Left renal cortex interstitium (tissue), 4 donors: ENCODE results near the gene ARFRP1. TPM values are rescaled to one million over a fixed set of nuclear protein-coding genes. Genes with fewer than 3 reads are reported as not detected.
"Not testable (repeated sequence)": the region's sequence is repeated elsewhere in the genome, so short reads cannot be mapped to it uniquely, and the experiment has no call there.

Source experiments
- DNase-seq, 4 donors: peaks; one replicate each; pipeline ENCODE4 v3.0.0-alpha.2; 2013; ENCODE audit warnings: low read depth in 4 of 4, low spot score in 2 of 4, missing footprints in 1 of 4
- polyA plus RNA-seq, 4 donors: library from polyadenylated mRNA; unstranded; fragments of 120-200 nt; gene quantifications; one replicate each; pipeline ENCODE4 v1.2.1, GENCODE V29; 2013; ENCODE audit not compliant: insufficient read length in 4 of 4

ARFRP1 gene
- polyA plus RNA-seq, 4 donors = 33.5 to 40.8 (median 36.9) TPM

DNA sequence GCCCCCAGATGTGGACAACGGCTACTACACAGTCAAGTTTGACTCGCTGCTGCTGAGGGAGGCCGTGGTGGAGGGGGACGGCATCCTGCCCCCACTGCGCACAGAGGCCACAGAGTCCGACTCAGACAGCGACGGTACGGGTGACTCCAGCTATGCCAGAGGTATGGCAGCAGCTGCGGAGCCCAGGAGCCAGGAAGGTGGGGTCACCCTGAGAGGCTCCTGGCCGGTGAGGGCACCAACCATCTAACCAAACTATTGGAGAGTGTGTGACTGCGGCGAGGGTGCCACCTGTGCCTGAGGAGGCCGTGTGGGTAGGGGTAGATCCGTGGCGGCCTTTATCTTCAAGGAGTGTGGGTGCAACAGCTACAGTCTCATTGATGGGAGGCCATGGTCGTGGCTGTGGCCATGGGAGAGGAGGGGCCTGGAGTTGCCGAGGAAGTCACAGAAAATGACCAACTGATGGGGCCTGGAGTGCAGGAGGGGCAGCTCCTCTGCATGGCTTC lies 25.9 kb upstream of the ARFRP1 start:
- DNase-seq = no peak

DNA sequence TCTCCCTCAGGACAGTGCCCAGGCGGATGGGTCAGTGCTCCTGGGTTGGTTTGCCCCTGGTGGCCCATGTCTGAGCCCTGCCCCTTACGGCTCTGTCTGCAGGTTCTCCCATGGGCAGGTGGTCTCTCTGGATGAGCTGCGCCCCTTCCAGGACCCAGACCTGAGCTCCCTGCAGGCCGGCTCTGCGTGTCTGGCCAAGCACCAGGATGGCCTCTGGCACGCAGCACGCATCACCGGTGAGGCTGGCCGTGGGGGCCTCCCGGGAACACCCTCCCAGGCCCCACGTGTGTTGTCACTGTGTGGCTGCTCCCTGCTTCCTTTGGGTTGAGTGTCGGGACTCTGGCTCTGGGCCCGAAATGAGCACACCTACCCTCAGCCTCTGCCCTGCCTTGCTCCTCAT lies 25.3 kb upstream of the ARFRP1 start:
- DNase-seq = no peak

DNA sequence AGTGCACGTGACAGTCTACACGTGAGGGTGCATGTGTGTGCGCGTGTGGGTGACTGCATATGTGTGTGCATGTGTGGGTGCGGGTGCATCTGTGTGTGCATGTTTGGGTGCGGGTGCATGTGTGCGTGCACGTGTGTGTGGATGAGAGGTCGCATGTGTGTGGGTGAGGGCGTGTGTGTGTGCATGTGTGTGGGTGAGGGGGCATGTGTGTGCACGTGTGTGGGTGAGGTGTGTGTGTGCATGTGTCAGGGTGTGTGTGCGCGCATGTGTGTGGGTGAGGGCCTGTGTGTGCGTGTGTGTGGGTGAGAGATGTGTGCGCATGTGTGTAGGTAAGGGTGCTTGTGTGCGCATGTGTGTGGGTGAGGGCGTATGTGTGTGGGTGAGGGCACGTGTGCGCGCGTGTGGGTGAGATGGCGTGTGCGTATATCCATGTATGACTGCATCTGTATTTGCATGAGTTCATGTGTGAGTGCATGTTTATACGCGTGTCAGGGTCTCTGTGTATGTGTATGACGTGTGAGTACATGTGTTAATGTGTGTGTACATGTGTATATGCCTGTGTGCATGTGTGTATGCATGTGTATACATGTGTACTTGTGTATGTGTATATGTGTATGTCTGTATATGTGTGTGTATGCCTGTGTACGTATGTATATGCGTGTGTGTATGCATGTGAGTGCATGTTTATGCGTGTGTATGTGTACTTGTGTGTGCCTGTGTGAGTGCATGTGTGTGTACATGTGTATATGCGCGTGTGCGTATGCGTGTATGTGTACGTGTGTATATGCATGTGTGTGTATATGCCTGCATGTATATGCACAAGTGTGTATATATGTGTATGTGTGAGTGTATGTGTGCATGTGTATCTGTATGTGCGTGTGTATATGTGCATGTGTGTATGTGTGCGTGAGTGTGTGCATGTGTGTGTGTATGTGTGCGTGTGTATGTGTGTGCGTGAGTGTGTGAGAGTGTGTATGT lies 24.6 kb upstream of the ARFRP1 start:
- no peak for DNase-seq

DNA sequence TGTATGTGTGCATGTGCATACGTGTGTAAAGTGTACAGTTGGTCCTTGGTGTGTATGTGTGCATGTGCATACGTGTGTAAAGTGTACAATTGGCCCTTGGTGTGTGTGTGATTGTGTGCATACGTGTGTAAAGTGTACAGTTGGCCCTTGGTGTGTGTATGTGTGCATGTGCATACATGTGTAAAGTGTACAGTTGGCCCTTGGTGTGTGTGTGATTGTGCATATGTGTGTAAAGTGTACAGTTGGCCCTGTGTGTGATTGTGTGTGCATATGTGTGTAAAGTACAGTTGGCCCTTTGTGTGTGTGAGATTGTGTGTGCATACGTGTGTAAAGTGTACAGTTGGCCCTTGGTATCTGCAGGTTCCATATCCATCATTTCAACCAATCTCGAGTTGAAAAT lies 23.6 kb upstream of the ARFRP1 start:
- no peak for DNase-seq

DNA sequence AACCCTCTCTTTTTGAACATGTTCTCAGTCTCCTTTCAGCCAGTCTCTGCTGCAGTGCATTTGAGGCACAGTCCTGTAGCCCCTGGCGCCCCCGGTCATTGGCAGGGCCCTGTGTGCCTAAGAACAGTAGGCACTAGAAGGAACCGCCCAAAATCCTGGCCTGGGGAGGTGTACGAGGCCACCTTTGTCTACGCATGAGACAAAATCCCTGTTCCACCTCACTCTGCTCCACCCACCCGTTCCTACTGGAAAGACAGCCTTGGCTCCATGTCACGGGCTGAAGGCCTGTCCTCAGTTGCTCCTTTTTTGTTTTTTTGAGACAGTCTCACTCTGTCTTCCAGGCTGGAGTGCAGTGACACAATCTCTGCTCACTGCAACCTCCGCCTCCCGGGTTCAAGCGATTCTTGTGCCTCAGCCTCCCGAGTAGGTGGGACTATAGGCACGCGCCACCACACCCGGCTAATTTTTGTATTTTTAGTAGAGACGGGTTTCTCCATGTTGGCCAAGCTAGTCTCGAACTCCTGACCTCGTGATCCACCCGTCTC lies 22.5 kb upstream of the ARFRP1 start:
- DNase-seq = not testable (repeated sequence)

DNA sequence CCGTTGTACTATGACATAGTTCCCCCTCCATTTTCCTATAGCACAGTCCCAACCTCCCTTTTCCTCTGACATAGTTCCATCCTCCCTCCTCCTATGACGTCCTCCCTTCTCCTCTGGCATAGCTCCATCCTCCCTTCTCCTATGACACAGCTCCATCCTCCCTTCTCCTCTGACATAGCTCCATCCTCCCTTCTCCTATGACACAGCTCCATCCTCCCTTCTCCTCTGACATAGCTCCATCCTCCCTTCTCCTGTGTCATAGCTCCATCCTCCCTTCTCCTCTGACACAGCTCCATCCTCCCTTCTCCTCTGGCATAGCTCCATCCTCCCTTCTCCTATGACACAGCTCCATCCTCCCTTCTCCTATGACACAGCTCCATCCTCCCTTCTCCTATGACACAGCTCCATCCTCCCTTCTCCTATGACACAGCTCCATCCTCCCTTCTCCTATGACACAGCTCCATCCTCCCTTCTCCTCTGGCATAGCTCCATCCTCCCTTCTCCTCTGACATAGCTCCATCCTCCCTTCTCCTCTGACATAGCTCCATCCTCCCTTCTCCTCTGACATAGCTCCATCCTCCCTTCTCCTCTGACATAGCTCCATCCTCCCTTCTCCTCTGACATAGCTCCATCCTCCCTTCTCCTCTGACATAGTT lies 15.3 kb upstream of the ARFRP1 start:
- DNase-seq = not testable (repeated sequence)

DNA sequence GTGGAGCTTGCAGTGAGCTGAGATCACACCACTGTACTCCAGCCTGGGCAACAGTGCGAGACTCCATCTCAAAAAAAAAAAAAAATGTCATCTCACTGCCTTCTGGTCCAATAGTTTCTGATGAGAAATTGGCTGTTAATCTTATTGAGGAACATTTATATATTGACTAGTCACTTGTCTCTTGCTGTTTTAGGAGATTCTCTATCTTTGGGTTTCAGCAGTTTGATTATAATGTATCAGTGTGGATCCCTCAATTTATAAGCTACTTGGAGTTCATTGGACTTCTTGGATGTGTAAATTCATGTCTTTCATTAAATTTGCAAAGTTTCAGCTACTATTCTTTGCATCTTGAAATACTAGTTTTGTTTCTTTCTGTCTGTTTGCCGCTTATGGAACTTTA lies 11.2 kb upstream of the ARFRP1 start:
- no peak for DNase-seq

DNA sequence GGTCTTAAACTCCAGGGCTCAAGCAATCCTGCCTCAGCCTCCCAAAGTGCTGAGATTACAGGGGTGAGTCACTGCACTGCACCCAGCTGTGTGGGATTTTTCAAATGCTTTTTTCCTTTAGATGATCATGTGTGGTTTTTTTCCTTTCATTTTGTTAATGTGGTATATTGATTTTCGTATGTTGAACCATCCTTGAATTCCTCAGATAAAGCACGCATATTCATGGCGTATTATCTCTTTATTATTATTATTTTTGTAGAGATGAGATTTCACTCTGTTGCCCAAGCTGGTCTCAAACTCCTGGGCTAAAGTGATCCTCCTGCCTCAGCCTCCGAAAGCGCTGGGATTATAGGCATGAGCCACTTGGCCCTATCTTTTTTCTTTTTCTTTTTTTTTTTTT lies 7.1 kb upstream of the ARFRP1 start:
- DNase-seq = no peak

DNA sequence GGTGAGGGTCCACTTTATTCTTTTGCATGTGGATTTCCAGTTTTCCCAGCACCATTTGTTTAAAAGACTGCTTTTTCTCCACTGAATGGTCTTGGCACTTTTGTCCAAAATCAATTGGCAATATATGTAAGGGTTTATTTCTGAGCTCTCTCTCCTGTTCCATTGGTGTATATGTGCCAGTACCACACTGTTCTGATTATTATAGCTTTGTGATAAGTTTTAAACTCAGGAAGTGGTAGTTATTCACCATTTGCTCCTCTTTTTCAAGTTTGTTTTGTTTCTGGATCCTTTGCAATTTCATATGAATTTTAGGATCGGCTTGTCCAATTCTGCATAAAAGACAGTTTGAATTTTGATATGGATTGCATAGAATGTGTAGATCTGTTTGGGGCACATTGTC lies 4.4 kb upstream of the ARFRP1 start:
- DNase-seq = no peak

DNA sequence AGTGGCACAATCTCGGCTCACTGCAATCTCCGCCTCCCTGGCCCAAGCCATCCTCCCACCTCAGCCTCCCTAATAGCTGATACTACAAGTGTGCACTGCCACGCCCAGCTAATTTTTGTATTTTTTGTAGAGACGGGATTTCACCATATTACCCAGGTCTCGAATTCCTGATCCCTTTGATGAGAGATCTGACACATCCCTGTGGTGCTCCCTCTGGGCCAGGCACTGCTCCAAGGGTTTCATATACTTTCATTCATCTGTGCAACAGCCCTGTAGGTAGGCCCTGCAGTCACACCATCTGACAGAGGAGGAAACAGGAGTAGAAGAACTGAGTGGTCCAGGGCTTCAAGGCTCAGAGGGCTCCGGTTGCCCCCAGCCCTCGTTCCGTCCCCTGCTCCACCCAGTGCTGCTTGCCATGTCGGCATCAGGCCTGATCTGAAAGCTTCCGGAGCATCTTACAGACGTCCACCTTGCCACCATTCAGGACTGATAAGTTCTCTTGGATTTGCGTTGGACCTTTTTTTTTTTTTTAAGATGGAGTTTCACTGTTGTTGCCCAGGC lies 3.4 kb upstream of the ARFRP1 start:
- DNase-seq = no peak

DNA sequence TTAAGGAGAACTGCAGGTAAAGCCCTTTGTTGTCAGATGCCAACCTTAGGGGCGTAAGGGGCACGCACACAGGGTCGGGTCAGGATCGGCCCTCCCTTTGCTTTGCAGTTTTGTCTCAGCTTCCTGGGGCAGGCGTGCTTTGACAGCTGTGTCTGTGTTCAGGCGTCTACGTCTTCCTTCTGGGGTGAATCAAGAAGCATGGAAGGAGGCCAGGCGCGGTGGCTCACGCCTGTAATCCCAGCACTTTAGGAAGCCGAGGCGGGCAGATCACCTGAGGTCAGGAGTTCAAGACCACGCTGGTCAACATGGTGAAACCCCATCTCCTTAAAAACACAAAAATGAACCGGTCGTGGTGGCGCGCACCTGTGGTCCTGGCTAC lies 1.4 kb upstream of the ARFRP1 start:
- DNase-seq = no peak

DNA sequence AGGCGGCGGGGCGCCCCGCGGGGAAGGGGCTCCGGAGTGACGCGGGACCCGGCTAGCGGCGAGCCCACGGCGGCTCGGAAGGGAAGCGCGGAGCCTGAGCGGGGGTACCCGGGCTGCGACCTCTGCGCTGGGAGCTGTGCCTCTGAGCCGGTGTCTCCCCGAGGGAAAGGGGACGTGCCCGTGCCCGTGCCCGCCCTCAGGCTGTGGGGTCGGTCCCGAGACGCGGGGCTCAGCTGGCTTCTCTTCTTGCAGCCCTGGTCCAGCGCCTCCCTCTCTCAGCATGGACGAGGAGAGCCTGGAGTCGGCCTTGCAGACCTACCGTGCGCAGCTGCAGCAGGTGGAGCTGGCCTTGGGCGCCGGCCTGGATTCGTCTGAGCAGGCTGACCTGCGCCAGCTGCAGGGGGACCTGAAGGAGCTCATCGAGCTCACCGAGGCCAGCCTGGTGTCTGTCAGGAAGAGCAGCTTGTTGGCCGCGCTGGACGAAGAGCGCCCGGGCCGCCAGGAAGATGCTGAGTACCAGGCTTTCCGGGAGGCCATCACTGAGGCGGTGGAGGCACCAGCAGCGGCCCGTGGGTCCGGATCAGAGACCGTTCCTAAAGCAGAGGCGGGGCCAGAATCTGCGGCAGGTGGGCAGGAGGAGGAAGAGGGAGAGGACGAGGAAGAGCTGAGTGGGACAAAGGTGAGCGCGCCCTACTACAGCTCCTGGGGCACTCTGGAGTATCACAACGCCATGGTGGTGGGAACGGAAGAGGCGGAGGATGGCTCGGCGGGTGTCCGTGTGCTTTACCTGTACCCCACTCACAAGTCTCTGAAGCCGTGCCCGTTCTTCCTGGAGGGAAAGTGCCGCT lies 749 bp upstream of the ARFRP1 start:
- no peak for DNase-seq

DNA sequence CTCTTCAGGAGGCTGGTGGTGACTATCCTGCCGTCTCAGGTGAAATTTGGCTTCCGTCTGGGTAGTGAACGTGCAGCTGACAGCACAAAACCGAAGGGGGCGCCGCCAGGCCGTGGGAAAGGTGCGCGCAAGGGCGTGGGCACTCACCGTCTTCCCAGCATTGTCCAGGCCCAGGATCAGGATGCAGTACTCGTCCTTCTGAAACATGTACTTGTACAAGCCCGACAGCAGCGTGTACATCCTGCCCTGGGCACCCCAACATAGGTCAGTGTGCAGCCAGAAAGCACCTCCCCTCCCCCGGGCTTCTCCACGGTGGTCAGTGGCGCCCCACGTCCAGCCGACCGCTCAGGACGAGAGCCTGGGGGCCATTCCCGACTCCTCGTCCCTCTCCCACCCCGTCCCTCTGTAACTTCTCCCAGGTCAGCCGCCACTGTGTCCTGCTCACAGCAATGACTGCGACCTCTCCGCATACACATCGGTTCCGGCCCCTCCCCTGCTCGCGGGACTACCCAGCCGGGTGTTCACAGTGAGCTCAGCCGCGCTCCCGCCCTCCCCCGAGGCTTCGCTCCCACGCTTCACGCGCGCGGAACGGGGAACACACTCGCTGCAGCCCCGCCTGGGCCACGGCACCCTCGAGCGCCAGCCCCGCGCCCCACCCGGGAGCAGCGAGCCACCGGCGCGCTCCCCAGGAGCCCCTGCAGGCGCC lies 771 bp downstream of the ARFRP1 start:
- no peak for DNase-seq

DNA sequence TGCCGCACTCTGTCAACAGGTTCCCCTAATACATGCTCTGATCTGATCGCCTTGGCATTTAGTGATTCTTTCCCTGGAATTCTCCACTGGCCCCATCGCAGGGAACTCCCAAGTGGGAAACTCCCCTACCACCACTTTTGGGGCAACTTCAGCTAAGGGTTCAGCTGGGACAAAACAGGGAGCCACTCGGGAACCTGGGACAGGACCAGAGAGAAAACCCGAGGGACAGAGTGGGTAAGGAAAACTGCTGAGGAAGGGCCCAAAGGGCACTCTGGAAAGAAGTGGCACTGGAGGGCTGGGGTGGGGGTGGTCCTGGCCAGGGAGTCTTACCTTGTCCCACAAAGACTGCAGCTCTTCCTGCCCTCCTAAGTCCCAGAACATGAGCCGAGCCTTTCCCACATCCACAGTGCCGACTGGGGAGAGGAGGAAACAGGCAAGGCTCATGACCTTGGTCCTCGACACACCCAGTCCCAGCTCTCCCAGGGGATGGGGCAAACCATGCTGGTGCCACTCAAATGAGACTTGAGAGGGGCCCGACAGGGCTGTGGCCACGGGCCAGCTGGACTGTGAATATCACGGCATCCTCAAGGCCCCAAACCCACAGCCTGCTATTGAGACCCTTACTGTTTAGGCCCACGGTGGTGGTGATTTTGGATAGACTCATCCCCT lies 1.6 kb downstream of the ARFRP1 start:
- DNase-seq = no peak

DNA sequence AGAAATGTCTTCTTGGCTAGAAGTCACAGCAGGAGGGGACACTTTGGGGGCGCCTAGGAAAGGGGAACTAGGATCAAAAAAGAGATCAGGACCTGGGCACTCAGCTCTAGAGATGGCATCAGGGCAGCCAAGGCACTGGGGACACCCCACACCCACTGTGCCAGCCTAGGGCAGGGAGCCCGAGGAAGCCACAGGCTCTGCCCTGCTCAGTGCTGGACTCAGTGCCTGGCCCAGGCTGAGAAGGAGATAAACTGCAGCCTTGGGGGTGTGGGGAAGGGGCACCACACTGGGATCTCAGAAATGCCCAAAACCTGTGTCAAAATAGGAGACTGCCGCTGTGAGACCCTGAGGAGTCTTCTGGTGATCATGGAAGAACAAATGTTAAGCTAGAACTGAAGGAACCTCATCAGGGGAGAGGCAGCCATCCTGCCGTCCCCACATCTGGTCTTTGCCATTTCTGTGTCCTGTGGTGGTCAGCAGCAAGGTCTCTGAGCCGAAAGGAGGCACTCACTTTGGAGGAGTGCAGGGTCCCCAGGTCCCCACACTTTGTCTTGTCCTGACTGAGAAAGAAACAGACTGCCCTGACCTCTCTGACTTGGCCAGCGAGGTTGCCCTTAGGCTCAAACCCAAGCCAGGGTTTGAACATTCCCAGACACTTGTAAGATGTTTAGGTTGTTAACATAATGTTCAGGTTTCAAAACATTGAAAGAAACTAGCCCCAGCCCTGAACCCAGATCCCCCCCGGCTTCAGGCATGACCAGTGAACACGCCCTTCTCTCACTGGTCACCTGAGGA lies 2.3 kb downstream of the ARFRP1 start:
- DNase-seq = no peak

DNA sequence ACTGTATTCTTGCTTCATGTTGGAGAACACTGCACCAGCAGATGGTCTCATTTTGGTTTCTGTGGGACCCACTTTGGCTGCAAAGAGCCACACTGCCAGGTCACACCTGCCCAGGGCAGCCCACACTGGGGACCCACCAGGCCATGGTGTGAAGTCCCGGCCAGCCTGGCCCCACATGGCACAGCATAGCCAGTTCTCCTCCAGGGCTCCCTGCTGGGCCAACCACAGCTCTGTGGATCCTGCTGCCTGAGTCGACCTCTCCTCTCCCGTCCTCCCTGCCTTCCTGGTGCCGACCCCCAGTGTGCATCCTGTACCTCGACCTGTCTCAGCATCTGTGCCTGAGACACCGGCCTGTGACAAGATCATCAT lies 3.0 kb downstream of the ARFRP1 start:
- no peak for DNase-seq

DNA sequence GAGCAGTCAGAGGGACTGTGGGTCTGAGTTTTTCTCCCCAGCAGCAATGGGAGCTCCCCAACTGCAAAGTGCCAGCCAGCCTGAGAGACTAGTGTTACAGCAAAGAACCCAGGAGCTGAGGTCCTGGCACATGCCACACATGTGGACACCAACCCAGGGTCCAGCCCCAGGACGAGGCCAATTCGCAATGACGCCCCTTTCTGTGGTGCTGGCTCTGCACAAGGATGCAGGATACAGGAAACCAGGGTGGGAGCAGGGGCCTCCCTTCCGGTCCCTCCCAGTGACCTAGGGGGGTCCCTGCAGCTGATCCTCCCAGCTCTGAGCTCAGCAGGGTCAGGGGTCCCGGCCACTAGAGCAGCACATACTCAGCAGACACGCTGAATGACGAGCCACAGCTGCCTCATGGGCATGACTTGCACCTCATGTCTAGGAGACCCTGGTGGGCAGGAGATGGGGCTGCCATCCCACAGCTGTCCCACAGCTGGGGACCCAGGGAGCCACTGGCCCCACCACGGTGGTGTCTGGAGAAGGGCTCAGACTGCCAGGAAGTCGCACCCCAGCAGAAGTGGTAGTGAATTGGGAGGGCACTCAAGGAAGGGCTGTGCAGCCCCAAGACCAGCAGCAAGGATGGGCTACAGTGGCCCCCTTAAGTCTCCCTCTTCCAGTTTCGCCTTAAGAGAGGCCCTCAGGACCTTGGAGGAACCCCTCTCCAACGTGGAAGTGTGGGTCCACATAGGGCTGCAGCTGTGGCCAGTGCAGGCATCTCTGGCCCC lies 3.6 kb downstream of the ARFRP1 start:
- no peak for DNase-seq
